NB4 (cell line): ENCODE results near the gene TMEM238.

Experiments used
- CTCF ChIP-seq: IDR thresholded peaks from one replicate; pipeline ENCODE4 v1.5.1; 2012; ENCODE audit warnings: low read depth, low read length
- MAX ChIP-seq: IDR thresholded peaks from 2 replicates; pipeline ENCODE4 v1.6.1; 2011; ENCODE audit warnings: low read depth, low read length
- MYC ChIP-seq: IDR thresholded peaks from 2 replicates; pipeline ENCODE4 v1.6.1; 2011; ENCODE audit warnings: low read depth, low read length
- POLR2A ChIP-seq: IDR thresholded peaks from 2 replicates; pipeline ENCODE4 v1.6.1; 2011; ENCODE audit warnings: mild to moderate bottlenecking; ENCODE audit not compliant: insufficient read length; ENCODE audit errors: extremely low read depth

- TF ChIP-seq CTCF (no peak), POLR2A (no peak), MAX (no peak), MYC (no peak)
These were observed 2.4 kb upstream of the TMEM238 start for GRCh38 chr19:55386493-55386971.
